ENCODE data around the gene EBF3. TPM values are rescaled to one million over a fixed set of nuclear protein-coding genes. Genes with fewer than 3 reads are reported as not detected.

Gene EBF3
- total RNA-seq, 4 donors from 2014 or later = 1.4 to 4.2 (median 2.4) TPM

DNA sequence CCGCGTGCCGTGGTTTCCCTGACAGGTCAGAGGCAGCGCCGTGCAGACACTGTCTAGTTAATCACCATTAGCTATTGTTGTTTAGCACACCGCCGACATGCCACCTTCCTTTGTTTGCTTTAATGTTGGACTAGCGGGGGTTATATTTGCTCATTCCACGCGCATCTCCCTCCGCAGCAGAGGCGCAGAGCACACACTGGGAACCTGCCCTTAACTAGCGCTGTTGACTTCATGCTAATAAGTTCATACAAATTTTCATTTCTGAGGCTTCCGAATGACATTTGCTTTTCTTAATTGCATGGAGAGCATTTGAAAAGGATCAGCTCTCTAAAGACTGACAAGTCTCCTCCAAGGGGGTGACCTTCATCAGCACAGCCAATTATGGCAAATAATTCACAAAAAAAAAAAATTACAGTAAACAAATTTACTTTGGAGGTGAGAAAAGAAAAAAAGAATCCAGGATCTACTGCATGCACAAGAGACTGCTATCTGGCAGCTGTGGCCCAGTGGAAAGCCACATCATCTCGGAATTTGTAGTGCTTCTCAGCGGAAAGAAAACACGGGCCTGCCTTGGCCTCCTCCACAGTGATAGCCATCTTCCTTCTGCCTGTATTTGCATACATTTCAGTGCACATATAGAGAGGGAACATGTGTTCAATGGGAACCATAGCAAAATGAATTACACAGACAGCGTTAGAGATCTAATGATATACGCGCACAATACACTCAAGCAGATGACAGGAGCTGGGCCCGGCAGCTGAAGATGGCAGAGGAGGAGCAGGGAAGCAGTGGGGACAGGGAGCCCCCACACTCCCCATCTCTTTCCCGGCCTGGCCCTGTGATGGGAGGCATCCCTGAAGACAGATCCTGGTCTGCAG is 94.2 kb downstream of the EBF3 start:
- Histone ChIP-seq H3K27ac (no peak overlapping the region), H3K9me3 (no peaks in the 10 kb centered on the region), H3K36me3 (peaks cover 4% of the 10 kb centered on the region), H3K4me3 (no peak overlapping the region), H3K4me1 (no peaks in the 10 kb centered on the region), H3K27me3 (no peaks in the 10 kb centered on the region)
- DNase-seq (ENCODE audit: low spot score in 2 of 2) = no peak
- 95% methylated on average over 22 of the region's 22 CpGs for WGBS
- no peak for TF ChIP-seq EP300 (IDR thresholded peaks at IDR 0.05)
- TF ChIP-seq POLR2A (IDR thresholded peaks at IDR 0.05) = no peak

DNA sequence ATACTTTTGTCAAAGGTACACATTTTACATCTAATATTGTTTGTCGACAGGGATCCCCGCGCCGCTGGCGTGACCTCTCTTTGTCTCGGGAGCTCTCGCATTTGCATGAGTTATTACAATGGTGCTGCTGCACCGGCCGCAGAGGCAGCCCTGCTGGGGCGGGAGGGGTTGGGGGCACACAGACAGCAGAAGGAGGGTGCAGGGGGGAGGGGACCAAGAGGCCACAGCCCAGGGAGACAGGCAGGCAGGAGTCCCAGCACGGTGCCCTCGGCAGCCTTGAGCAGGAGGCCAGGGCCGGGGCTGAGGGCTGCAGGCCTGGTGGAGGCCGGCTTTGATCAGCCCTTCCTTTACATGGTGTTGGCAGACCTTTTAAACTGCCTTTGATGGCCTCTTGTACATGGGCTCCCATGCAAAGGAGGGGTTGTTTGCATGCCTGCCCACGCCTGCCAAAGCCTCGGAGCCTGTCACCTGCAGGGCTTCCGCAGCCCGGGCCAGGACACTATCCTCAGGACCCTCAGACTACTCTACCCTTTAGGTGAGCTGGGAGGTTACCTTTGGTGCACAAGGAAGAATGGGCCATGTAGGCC is 95.5 kb downstream of the EBF3 start:
- H3K27me3 ChIP-seq = no peaks in the 10 kb centered on the region
- WGBS = 95% methylated on average over 16 of the region's 18 CpGs
- no peak overlapping the region for H3K27ac ChIP-seq
- no peak for DNase-seq (ENCODE audit: low spot score in 2 of 2)
- TF ChIP-seq, protein P1, sequence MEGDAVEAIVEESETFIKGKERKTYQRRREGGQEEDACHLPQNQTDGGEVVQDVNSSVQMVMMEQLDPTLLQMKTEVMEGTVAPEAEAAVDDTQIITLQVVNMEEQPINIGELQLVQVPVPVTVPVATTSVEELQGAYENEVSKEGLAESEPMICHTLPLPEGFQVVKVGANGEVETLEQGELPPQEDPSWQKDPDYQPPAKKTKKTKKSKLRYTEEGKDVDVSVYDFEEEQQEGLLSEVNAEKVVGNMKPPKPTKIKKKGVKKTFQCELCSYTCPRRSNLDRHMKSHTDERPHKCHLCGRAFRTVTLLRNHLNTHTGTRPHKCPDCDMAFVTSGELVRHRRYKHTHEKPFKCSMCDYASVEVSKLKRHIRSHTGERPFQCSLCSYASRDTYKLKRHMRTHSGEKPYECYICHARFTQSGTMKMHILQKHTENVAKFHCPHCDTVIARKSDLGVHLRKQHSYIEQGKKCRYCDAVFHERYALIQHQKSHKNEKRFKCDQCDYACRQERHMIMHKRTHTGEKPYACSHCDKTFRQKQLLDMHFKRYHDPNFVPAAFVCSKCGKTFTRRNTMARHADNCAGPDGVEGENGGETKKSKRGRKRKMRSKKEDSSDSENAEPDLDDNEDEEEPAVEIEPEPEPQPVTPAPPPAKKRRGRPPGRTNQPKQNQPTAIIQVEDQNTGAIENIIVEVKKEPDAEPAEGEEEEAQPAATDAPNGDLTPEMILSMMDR (IDR thresholded peaks at IDR 0.05) = no peak
- no peak for TF ChIP-seq POLR2AphosphoS5 (IDR thresholded peaks at IDR 0.05)
- no peak for TF ChIP-seq EP300 (IDR thresholded peaks at IDR 0.05)
- no peak for TF ChIP-seq POLR2A (IDR thresholded peaks at IDR 0.05)
- no peak overlapping the region for H3K4me3 ChIP-seq
- H3K9me3 ChIP-seq = no peaks in the 10 kb centered on the region
- H3K36me3 ChIP-seq = peaks cover 4% of the 10 kb centered on the region
- no peaks in the 10 kb centered on the region for H3K4me1 ChIP-seq

DNA sequence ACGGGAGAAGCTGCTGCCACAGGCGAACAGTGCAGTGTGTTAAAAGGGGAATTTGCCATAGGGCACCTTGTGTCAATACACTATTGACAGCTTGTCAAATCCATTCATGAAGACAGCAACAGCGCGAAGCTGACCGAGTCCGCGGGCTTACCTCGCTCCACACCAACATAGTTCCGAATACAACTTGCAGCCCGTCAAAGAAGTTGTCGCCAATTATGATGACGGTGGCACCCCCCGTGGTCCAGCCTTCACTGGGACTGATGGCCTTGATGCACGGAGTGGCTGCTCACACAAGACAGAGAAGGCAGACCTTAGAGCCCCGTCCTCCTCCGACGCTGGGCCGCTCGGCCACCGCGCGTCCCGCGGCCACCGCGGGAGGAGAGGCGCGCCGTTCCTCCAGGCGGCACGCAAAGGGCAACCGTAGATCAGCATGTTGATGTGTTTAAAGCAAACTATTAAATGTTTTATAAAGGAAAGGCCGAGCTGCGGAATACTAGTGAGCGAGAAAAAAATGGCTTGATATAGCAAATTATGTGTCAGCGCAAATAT is 96.4 kb downstream of the EBF3 start:
- no peaks in the 10 kb centered on the region for H3K27me3 ChIP-seq
- H3K4me3 ChIP-seq = no peak overlapping the region
- WGBS = 96% methylated on average over 35 of the region's 36 CpGs
- no peaks in the 10 kb centered on the region for H3K9me3 ChIP-seq
- no peaks in the 10 kb centered on the region for H3K4me1 ChIP-seq
- TF ChIP-seq POLR2A (IDR thresholded peaks at IDR 0.05) = no peak
- TF ChIP-seq POLR2AphosphoS5 (IDR thresholded peaks at IDR 0.05) = no peak
- TF ChIP-seq, protein P1 (IDR thresholded peaks at IDR 0.05) = no peak
- no peak for TF ChIP-seq EP300 (IDR thresholded peaks at IDR 0.05)
- H3K27ac ChIP-seq = no peak overlapping the region
- no peaks in the 10 kb centered on the region for H3K36me3 ChIP-seq
- DNase-seq (ENCODE audit: low spot score in 2 of 2) = no peak

DNA sequence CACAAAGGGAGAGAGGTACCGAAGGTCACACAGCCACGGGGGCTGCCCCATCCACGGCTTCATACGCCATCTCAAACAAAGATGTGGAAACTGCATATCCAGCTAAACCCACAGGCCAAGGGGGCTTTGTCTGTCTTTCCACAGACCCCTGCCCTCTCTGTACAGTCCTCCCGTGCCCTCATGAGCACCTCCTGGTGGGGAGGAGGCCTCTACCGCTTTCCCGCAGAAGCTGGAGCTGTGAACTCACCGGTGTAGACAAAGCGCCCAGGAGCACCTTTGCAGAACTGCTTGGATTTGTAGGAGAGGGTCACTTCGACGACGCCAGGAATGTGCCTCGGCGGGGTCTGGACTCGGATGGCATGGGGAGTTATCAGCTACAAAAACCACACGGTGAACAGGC is 97.2 kb downstream of the EBF3 start:
- Histone ChIP-seq H3K27ac (no peak overlapping the region), H3K4me3 (no peak overlapping the region), H3K27me3 (no peaks in the 10 kb centered on the region), H3K4me1 (no peaks in the 10 kb centered on the region), H3K9me3 (no peaks in the 10 kb centered on the region), H3K36me3 (no peaks in the 10 kb centered on the region)
- 92% methylated on average over 12 of the region's 16 CpGs for WGBS
- TF ChIP-seq EP300 (IDR thresholded peaks at IDR 0.05) (no peak), POLR2A (IDR thresholded peaks at IDR 0.05) (no peak), POLR2AphosphoS5 (IDR thresholded peaks at IDR 0.05) (no peak)
- TF ChIP-seq, protein P1 (IDR thresholded peaks at IDR 0.05) = no peak
- DNase-seq (ENCODE audit: low spot score in 2 of 2) = no peak

DNA sequence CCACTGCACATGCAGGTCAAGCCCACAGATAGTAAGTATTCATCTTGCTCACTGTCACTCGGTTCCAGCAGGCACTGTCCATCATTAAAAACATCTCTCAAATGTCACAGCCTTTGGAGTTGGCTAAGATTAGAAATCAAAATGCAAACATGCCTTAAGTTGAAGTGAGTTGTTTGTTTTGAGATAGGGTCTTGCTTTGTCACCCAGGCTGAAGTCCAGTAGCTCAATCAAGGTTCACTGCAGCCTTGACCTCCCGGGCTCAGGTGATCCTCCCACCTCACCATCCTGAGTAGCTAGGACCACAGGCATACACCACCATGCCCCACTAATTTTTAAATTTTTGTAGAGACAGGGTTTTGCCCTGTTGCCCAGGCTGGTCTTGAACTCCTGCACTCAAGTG is 98.1 kb downstream of the EBF3 start:
- Histone ChIP-seq H3K36me3 (no peaks in the 10 kb centered on the region), H3K4me3 (no peak overlapping the region), H3K27me3 (no peaks in the 10 kb centered on the region), H3K27ac (no peak overlapping the region), H3K9me3 (no peaks in the 10 kb centered on the region), H3K4me1 (no peaks in the 10 kb centered on the region)
- DNase-seq (ENCODE audit: low spot score in 2 of 2) = no peak
- 77% methylated on average over 2 of the region's 2 CpGs for WGBS
- TF ChIP-seq, protein P1 (IDR thresholded peaks at IDR 0.05) = no peak
- no peak for TF ChIP-seq POLR2A (IDR thresholded peaks at IDR 0.05)
- TF ChIP-seq POLR2AphosphoS5 (IDR thresholded peaks at IDR 0.05) = no peak
- TF ChIP-seq EP300 (IDR thresholded peaks at IDR 0.05) = no peak

All from suprapubic skin (tissue), 4 donors.